ENCODE results near the gene RPTOR.
"Not testable (repeated sequence)": the region's sequence is repeated elsewhere in the genome, so short reads cannot be mapped to it uniquely, and the experiment has no call there.

RPTOR gene

GRCh38 chr17:80520810-80521455 lies 23.7 kb upstream of the RPTOR start:
- Mint-ChIP-seq H3K27me3 (peaks cover 21% of the 10 kb centered on the region), H3K4me3 (no peak overlapping the region), H3K4me1 (ENCODE audit: low read depth) (no peaks in the 10 kb centered on the region), H3K27ac (no peak overlapping the region), H3K9me3 (no peaks in the 10 kb centered on the region), H3K36me3 (ENCODE audit: low read depth) (no peaks in the 10 kb centered on the region)
- intact Hi-C loops (cut with micrococcal nuclease) = no loop called here

- intact Hi-C loops (cut with micrococcal nuclease) = no loop called here
- Mint-ChIP-seq H3K27me3 (peaks cover 37% of the 10 kb centered on the region), H3K9me3 (no peaks in the 10 kb centered on the region), H3K36me3 (ENCODE audit: low read depth) (no peaks in the 10 kb centered on the region), H3K27ac (no peak overlapping the region), H3K4me1 (ENCODE audit: low read depth) (no peaks in the 10 kb centered on the region), H3K4me3 (no peak overlapping the region)
These were observed 21.4 kb upstream of the RPTOR start for GRCh38 chr17:80523054-80523744.

DNA sequence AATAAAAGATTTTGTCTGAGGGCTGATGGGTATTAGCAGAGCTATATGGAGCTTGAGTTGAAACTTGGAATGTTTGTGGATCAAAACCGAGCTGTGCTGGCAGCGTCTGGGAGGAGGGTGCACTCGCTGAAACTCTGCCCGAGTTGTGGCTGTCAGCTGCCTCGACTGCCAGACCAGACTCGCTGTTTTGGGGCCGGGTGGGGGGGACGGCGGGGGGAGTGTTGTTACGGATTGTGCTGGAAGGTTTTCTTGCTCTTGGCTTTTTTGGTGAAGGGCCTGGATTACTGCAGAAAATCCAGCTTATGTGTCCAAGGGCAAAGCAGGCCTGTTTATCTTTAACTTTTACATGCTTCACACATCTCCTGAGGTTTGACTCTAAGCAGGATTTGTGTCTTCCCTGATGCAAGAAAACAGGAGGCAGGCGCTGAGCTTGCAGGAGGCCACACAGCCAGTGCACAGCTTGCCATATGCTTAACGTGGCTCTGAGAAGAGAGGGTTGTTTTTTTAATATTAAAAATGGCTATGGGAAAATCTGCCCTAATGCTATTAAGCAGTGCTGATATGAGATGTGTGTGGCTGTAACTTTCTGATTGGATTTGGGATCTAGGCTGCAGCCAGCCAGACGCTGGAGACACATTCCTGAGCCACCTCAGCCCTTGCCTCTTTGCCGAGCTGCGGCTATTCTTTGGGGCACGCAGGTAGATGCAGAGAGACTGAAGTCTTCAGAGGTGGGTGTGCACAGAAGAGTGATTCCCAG lies 20.5 kb upstream of the RPTOR start:
- Mint-ChIP-seq H3K4me3 (no peak overlapping the region), H3K9me3 (no peaks in the 10 kb centered on the region), H3K27me3 (peaks cover 36% of the 10 kb centered on the region), H3K27ac (no peak overlapping the region), H3K36me3 (ENCODE audit: low read depth) (no peaks in the 10 kb centered on the region), H3K4me1 (ENCODE audit: low read depth) (no peaks in the 10 kb centered on the region)
- intact Hi-C loops (cut with micrococcal nuclease) = no loop called here

DNA sequence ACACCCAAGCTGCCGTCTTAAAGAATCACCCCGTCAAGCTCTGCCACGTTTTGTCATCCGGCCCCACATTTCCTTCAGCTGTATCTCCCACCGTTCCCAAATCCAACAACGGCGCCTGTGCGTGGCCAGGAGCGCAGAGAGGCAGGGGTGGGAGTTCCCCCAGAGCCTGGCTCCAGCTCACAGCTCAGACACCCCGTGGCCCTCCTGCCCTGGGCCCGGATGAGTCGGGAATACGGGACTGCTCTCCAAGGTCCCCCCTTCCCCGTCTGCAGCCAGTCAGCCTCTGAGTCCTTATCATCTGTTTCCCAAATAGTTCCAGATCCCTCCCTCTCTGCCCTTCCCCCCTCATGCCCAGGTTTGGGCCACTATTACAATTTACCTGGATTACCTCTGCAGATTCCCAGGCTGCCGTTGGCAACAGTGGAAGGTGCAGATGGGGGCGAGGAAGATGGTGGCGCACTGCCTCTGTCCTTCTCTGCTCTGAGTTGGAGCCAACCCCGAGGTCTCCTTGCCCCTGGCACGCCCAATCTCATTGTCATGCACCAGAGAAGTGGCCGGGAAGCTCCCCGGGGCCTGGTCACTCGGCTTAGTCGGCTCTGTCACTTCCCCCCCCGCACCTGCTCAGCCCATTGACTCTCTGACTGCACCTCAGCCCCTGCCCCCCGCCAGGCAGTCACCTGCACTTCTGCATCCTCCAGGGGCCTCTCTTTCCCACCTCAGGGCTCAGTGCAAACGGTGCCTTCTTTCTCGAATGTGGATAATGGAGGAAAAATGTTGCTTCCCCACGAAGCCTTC lies 18.3 kb upstream of the RPTOR start:
- Mint-ChIP-seq H3K27me3 (peaks cover 33% of the 10 kb centered on the region), H3K27ac (no peak overlapping the region), H3K9me3 (no peaks in the 10 kb centered on the region), H3K4me1 (ENCODE audit: low read depth) (no peaks in the 10 kb centered on the region), H3K4me3 (no peak overlapping the region), H3K36me3 (ENCODE audit: low read depth) (no peaks in the 10 kb centered on the region)
- intact Hi-C loops (cut with micrococcal nuclease) = no loop called here

DNA sequence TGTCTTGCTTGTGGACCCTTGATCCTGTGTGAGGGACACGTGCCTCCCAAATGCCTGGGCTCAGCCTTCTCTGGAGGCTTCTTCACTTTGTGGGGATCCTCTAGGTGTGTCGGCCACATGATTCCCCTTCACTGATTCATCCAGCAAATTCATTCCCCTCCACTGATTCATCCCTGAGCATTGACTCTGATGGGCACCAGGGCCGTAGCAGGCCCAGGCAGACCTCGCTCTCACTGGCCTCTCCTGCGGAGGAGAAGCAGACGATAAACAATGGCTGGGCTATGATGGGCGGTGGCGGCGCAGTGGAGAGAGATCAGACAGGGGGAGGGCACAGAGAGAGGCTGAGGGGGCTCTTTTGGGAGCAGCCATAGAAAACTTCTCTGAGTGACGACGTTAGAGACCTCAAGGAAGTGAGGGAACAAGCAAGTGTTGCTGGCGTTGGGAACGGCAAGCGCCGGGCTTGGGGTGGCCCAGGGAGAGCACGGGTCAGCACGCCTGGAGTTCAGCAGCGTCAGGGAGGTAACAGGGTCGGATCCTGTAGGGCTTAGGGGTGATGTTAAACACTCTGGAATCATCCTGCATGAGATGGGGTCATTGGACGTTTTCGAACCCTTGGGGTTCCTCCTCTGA lies 17.5 kb upstream of the RPTOR start:
- H3K27me3 Mint-ChIP-seq = peaks cover 33% of the 10 kb centered on the region
- no peak overlapping the region for H3K27ac Mint-ChIP-seq
- no peaks in the 10 kb centered on the region for H3K9me3 Mint-ChIP-seq
- intact Hi-C loops (cut with micrococcal nuclease) = no loop called here
- H3K4me1 Mint-ChIP-seq (ENCODE audit: low read depth) = no peaks in the 10 kb centered on the region
- H3K36me3 Mint-ChIP-seq (ENCODE audit: low read depth) = no peaks in the 10 kb centered on the region
- H3K4me3 Mint-ChIP-seq = no peak overlapping the region

GRCh38 chr17:80528536-80528935 lies 16.1 kb upstream of the RPTOR start:
- no peak overlapping the region for H3K4me3 Mint-ChIP-seq
- peaks cover 34% of the 10 kb centered on the region for H3K27me3 Mint-ChIP-seq
- H3K36me3 Mint-ChIP-seq (ENCODE audit: low read depth) = no peaks in the 10 kb centered on the region
- H3K27ac Mint-ChIP-seq = no peak overlapping the region
- no peaks in the 10 kb centered on the region for H3K9me3 Mint-ChIP-seq
- intact Hi-C loops (cut with micrococcal nuclease) = no loop called here
- H3K4me1 Mint-ChIP-seq (ENCODE audit: low read depth) = no peaks in the 10 kb centered on the region

DNA sequence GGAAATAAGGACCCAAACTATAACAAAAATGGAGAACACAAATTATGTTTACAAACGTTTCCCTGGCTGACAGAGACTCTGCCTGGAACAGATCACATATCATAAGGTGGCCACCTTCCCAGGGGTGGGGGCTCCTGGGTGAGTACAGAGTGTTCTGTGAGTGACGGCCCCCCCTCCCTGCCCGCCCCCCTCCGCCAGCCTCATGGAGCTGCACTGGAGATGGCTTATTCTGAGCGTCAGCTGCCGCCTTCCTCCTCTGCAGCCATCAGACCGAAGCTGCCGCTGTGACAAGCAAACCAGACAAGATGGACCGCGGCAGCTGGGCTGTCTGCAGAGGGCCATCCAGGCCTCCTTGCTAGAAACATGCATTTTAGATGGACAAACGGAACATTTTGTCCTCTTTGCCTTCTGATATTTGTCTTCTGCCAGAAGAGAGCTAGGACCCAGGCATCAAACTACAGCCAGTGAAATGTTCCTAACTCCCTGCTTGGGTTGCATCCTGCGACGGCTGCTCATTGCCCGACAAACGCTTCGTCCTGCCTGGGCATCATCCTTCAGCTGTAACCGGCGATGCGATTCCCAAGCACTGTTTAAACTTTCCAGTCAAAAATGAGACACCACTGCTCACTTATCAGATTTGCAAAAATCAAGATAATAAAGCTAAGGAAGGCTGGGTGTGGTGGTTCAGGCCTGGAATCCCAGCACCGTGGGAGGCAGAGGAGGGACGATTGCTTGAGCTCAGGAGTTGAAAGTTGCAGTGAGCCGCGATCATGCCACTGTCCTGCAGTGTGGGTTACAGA lies 15.3 kb upstream of the RPTOR start:
- intact Hi-C loops (cut with micrococcal nuclease) = no loop called here
- Mint-ChIP-seq H3K36me3 (ENCODE audit: low read depth) (no peaks in the 10 kb centered on the region), H3K9me3 (no peaks in the 10 kb centered on the region), H3K27me3 (peaks cover 34% of the 10 kb centered on the region), H3K27ac (no peak overlapping the region), H3K4me3 (no peak overlapping the region), H3K4me1 (ENCODE audit: low read depth) (no peaks in the 10 kb centered on the region)

DNA sequence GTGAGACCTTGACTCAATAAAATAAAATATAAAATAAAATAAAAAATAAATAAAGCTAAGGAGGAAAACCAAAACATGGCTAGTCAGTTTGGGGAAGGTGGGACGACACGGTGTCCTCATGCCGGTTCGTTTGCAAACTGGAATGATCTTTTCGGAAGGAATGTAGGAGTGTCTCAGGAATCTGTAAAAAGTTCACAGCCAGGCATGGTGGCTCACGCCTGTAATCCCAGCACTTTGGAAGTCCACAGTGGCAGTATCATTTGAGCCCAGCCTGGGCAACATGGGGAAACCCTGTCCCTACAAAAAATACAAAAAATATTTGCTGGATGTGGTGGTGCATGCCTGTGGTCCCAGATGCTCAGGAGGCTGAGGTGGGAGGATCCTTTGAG lies 14.7 kb upstream of the RPTOR start:
- no peak overlapping the region for H3K27ac Mint-ChIP-seq
- H3K9me3 Mint-ChIP-seq = no peaks in the 10 kb centered on the region
- H3K36me3 Mint-ChIP-seq (ENCODE audit: low read depth) = no peaks in the 10 kb centered on the region
- intact Hi-C loops (cut with micrococcal nuclease) = no loop called here
- H3K27me3 Mint-ChIP-seq = peaks cover 37% of the 10 kb centered on the region
- H3K4me3 Mint-ChIP-seq = no peak overlapping the region
- no peaks in the 10 kb centered on the region for H3K4me1 Mint-ChIP-seq (ENCODE audit: low read depth)

DNA sequence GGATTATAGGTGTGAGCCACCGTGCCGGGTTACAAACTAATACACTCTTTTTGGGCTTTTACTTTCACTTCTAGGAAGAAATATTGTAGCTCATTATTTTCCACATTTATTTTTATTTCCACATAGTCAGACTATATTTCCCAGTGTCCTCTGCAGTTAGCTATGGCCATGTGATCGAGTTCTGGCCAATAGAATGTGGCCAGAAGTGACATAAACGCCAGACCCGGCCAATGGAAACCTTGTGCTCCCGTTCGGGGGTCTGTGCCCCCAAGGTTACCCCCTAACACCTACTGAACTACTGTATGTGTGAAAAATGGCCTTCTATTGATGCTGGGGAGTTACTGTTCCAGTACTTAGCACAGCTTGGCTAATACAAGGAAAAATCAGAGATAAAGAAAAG lies 13.2 kb upstream of the RPTOR start:
- no peaks in the 10 kb centered on the region for H3K36me3 Mint-ChIP-seq (ENCODE audit: low read depth)
- H3K27me3 Mint-ChIP-seq = peaks cover 27% of the 10 kb centered on the region
- no peak overlapping the region for H3K4me3 Mint-ChIP-seq
- H3K27ac Mint-ChIP-seq = no peak overlapping the region
- intact Hi-C loops (cut with micrococcal nuclease) = no loop called here
- H3K4me1 Mint-ChIP-seq (ENCODE audit: low read depth) = no peaks in the 10 kb centered on the region
- H3K9me3 Mint-ChIP-seq = no peaks in the 10 kb centered on the region

DNA sequence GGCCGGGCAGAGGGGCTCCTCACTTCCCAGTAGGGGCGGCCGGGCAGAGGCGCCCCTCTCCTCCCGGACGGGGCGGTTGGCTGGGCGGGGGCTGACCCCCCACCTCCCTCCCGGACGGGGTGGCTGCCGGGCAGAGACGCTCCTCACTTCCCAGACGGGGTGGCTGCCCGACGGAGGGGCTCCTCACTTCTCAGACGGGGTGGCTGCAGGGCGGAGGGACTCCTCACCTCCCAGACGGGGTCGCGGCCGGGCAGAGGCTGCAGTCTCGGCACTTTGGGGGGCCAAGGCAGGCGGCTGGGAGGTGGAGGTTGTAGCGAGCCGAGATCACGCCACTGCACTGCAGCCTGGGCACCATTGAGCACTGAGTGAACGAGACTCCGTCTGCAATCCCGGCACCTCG lies 7.3 kb upstream of the RPTOR start:
- intact Hi-C loops (cut with micrococcal nuclease); H3K9me3 Mint-ChIP-seq; H3K4me3 Mint-ChIP-seq; H3K36me3 Mint-ChIP-seq (ENCODE audit: low read depth); H3K4me1 Mint-ChIP-seq (ENCODE audit: low read depth); H3K27ac Mint-ChIP-seq: not testable (repeated sequence)
- peaks cover 26% of the 10 kb centered on the region for H3K27me3 Mint-ChIP-seq

GRCh38 chr17:80538484-80538883 lies 6.2 kb upstream of the RPTOR start:
- H3K36me3 Mint-ChIP-seq (ENCODE audit: low read depth) = no peaks in the 10 kb centered on the region
- peaks cover 8% of the 10 kb centered on the region for H3K4me1 Mint-ChIP-seq (ENCODE audit: low read depth)
- intact Hi-C loops (cut with micrococcal nuclease) = no loop called here
- no peaks in the 10 kb centered on the region for H3K9me3 Mint-ChIP-seq
- no peak overlapping the region for H3K27ac Mint-ChIP-seq
- peaks cover 31% of the 10 kb centered on the region for H3K27me3 Mint-ChIP-seq
- H3K4me3 Mint-ChIP-seq = no peak overlapping the region

DNA sequence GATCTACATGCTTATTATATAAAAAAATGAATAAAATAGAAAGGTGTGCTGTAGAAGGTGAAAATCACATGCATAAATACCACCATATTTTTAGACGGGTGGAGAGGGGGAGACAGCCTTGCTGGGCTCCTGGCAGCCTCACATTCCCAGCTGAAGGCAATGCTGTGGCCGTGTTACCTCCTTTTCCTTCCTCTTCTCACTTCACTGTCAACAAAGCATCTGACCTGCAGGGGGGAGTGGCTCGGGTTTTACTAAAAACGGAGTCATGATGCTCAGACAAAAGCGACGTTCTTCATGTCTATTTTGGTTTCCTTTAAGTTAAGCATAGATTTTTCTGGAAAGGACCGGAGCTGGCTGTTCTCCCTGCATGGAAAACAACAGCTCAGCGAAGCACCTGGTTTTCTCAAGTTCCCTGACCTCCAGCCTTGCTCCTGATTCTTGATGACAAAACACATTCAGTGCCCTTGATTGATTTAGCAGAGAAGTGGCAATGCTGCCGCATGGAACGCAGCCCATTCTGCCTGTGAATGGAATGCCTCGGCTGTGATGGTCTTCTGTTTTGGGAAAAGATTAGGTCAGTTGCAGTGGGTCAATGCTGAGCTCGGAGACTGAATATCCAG lies 5.5 kb upstream of the RPTOR start:
- Mint-ChIP-seq H3K9me3 (no peaks in the 10 kb centered on the region), H3K27me3 (peaks cover 33% of the 10 kb centered on the region), H3K4me3 (no peak overlapping the region), H3K4me1 (ENCODE audit: low read depth) (peaks cover 8% of the 10 kb centered on the region), H3K27ac (no peak overlapping the region), H3K36me3 (ENCODE audit: low read depth) (no peaks in the 10 kb centered on the region)
- intact Hi-C loops (cut with micrococcal nuclease) = no loop called here

- H3K9me3 Mint-ChIP-seq = no peaks in the 10 kb centered on the region
- H3K27ac Mint-ChIP-seq = peak overlapping the region; percentile 88
- H3K4me3 Mint-ChIP-seq = peak overlapping the region; percentile 89
- intact Hi-C loops (cut with micrococcal nuclease) = no loop called here
- peaks cover 10% of the 10 kb centered on the region for H3K36me3 Mint-ChIP-seq (ENCODE audit: low read depth)
- peaks cover 26% of the 10 kb centered on the region for H3K4me1 Mint-ChIP-seq (ENCODE audit: low read depth)
- peaks cover 15% of the 10 kb centered on the region for H3K27me3 Mint-ChIP-seq
These were observed 825 bp downstream of the RPTOR start for GRCh38 chr17:80545499-80545826.
